Measurements from ENCODE around the gene MSI2.
A peak's percentile ranks its signal among the peaks of the same experiment; 100 is the strongest.

The MSI2 gene

GRCh38 chr17:57666946-57667345 is 410.6 kb downstream of the MSI2 start:
- no peak for DNase-seq

GRCh38 chr17:57667461-57667923 is 411.2 kb downstream of the MSI2 start:
- DNase-seq = no peak

GRCh38 chr17:57668332-57668731 is 412.0 kb downstream of the MSI2 start:
- no peak for DNase-seq

- DNase-seq = no peak
These were observed 413.6 kb downstream of the MSI2 start for GRCh38 chr17:57669671-57670529.

GRCh38 chr17:57670769-57671569 is 414.6 kb downstream of the MSI2 start:
- DNase-seq = no peak

GRCh38 chr17:57671667-57672632 is 415.6 kb downstream of the MSI2 start:
- peak; percentile 82 for DNase-seq

- no peak for DNase-seq
These were observed 416.6 kb downstream of the MSI2 start for GRCh38 chr17:57672971-57673370.

GRCh38 chr17:57674894-57675293 is 418.6 kb downstream of the MSI2 start:
- DNase-seq = no peak

- no peak for DNase-seq
These were observed 419.4 kb downstream of the MSI2 start for GRCh38 chr17:57675427-57676387.

GRCh38 chr17:57676543-57676942 is 420.2 kb downstream of the MSI2 start:
- DNase-seq = no peak

GRCh38 chr17:57677301-57677700 is 421.0 kb downstream of the MSI2 start:
- no peak for DNase-seq

- no peak for DNase-seq
These were observed 421.5 kb downstream of the MSI2 start for GRCh38 chr17:57677858-57678257.

GRCh38 chr17:57678393-57678792 is 422.1 kb downstream of the MSI2 start:
- DNase-seq = no peak

- no peak for DNase-seq
These were observed 423.0 kb downstream of the MSI2 start for GRCh38 chr17:57679356-57679755.

- DNase-seq = no peak
These were observed 423.8 kb downstream of the MSI2 start for GRCh38 chr17:57679906-57680695.

GRCh38 chr17:57682701-57683100 is 426.4 kb downstream of the MSI2 start:
- DNase-seq = no peak

- no peak for DNase-seq
These were observed 428.6 kb downstream of the MSI2 start for GRCh38 chr17:57684711-57685498.

- no peak for DNase-seq
These were observed 429.3 kb downstream of the MSI2 start for GRCh38 chr17:57685499-57686132.

- DNase-seq = no peak
These were observed 431.3 kb downstream of the MSI2 start for GRCh38 chr17:57687642-57688041.

Measured in right kidney (tissue), 1 donor.